ENCODE measurements around the gene GPR160. TPM values are rescaled to one million over a fixed set of nuclear protein-coding genes. Genes with fewer than 3 reads are reported as not detected.

GPR160 gene
- total and polyA plus RNA-seq, 10 donors = 17.1 to 52.2 (median 25.2) TPM

DNA sequence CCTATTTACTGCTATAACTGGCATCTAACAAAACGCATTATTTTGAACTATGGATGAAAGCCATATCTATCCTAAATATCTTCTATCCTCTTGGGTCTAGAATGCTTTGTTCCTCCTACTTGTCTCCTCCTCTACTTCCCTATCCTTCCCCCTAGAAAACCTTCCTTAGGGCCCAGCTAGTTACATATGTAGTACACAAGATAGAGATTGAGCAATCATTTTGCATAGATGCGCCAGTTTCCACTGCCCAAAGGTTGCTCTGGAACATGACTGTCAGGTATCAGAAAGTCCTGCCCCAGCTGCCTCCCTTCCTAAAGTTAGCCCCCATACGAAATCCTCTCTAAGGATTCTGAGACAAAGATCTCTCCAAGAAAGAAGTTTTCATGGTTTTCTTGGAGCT, 55.1 kb downstream of the GPR160 start:
- Histone ChIP-seq H3K4me3 (no peak overlapping the region), H3K4me1 (peaks cover 0 to 6% (median 0%) of the 10 kb centered on the region in 6 donors), H3K27ac (peak overlapping the region in 1 of 8 donors; percentile 2), H3K9me3 (no peaks in the 10 kb centered on the region), H3K27me3 (replicated peaks in 1 of 7) (no peaks in the 10 kb centered on the region), H3K36me3 (peaks cover 0 to 100% (median 42%) of the 10 kb centered on the region in 6 donors)
- 85 to 96% (median 92%) methylated on average over 3 of the region's 3 CpGs for WGBS, 5 donors
- intact Hi-C loops (cut with DNase I; ENCODE audit: low total_unique reads) = no loop called here
- TF ChIP-seq POLR2AphosphoS5 (IDR thresholded peaks at IDR 0.05) = peak in 1 of 3 donors; percentile 6
- no peak for TF ChIP-seq POLR2A (IDR thresholded peaks at IDR 0.05)
- TF ChIP-seq, protein P1, sequence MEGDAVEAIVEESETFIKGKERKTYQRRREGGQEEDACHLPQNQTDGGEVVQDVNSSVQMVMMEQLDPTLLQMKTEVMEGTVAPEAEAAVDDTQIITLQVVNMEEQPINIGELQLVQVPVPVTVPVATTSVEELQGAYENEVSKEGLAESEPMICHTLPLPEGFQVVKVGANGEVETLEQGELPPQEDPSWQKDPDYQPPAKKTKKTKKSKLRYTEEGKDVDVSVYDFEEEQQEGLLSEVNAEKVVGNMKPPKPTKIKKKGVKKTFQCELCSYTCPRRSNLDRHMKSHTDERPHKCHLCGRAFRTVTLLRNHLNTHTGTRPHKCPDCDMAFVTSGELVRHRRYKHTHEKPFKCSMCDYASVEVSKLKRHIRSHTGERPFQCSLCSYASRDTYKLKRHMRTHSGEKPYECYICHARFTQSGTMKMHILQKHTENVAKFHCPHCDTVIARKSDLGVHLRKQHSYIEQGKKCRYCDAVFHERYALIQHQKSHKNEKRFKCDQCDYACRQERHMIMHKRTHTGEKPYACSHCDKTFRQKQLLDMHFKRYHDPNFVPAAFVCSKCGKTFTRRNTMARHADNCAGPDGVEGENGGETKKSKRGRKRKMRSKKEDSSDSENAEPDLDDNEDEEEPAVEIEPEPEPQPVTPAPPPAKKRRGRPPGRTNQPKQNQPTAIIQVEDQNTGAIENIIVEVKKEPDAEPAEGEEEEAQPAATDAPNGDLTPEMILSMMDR (IDR thresholded peaks at IDR 0.05 in 8 of 11, conservative IDR thresholded peaks at IDR 0.05 in 3 of 11) = no peak
- DNase-seq = no peak

- no peak overlapping the region for H3K27ac ChIP-seq
- no peak for DNase-seq
- 76 to 83% (median 79%) methylated on average over 4 of the region's 4 CpGs for WGBS, 5 donors
- peaks cover 0 to under 1% (median 0%) of the 10 kb centered on the region in 6 donors for H3K4me1 ChIP-seq
- no peak overlapping the region for H3K4me3 ChIP-seq
- intact Hi-C loops (cut with DNase I; ENCODE audit: low total_unique reads) = no loop called here
- H3K9me3 ChIP-seq = no peaks in the 10 kb centered on the region
- no peak for TF ChIP-seq POLR2AphosphoS5 (IDR thresholded peaks at IDR 0.05)
- TF ChIP-seq, protein P1 (IDR thresholded peaks at IDR 0.05 in 8 of 11, conservative IDR thresholded peaks at IDR 0.05 in 3 of 11) = no peak
- no peak for TF ChIP-seq POLR2A (IDR thresholded peaks at IDR 0.05)
- no peaks in the 10 kb centered on the region for H3K27me3 ChIP-seq (replicated peaks in 1 of 7)
- H3K36me3 ChIP-seq = peaks cover 0 to 100% (median 56%) of the 10 kb centered on the region in 6 donors
Observed at GRCh38 chr3:170095771-170096170, 58.0 kb downstream of the GPR160 start.

DNA sequence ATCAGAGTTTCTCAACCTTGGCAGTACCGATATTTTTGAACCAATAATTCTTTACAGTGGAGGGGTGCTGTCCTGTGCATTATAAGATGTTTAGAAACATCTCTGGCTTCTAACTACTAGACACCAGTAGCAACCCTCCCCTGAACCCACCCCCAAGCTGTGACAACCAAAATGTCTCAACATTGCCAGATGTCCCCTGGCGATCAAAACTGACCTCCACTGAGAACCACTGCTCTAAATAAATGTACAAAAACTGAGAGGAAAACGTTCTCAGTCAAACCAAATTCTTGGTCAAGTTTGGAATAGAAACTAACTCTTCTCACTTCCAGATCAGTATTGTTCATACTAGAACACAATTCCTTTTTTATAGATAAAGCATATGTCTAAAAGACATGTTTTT, 58.5 kb downstream of the GPR160 start:
- H3K36me3 ChIP-seq = peaks cover 0 to 100% (median 60%) of the 10 kb centered on the region in 6 donors
- intact Hi-C loops (cut with DNase I; ENCODE audit: low total_unique reads) = no loop called here
- DNase-seq = no peak

GRCh38 chr3:170098753-170099152, 61.0 kb downstream of the GPR160 start:
- Histone ChIP-seq H3K4me3 (no peak overlapping the region), H3K27me3 (replicated peaks in 1 of 7) (no peaks in the 10 kb centered on the region), H3K4me1 (no peaks in the 10 kb centered on the region), H3K36me3 (peaks cover 0 to 100% (median 76%) of the 10 kb centered on the region in 6 donors), H3K27ac (no peak overlapping the region), H3K9me3 (no peaks in the 10 kb centered on the region)
- intact Hi-C loops (cut with DNase I; ENCODE audit: low total_unique reads) = no loop called here
- no peak for DNase-seq
- TF ChIP-seq POLR2A (IDR thresholded peaks at IDR 0.05) (no peak), POLR2AphosphoS5 (IDR thresholded peaks at IDR 0.05) (no peak)
- TF ChIP-seq, protein P1 (IDR thresholded peaks at IDR 0.05 in 8 of 11, conservative IDR thresholded peaks at IDR 0.05 in 3 of 11) = no peak
- 71 to 88% (median 78%) methylated on average over 1 of the region's 1 CpG for WGBS, 5 donors

More for the DNA sequence above, 58.5 kb downstream of the GPR160 start:
- Histone ChIP-seq H3K9me3 (no peaks in the 10 kb centered on the region), H3K27ac (no peak overlapping the region), H3K4me1 (no peaks in the 10 kb centered on the region), H3K4me3 (no peak overlapping the region), H3K27me3 (replicated peaks in 1 of 7) (no peaks in the 10 kb centered on the region)
- 86 to 93% (median 89%) methylated on average over 3 of the region's 3 CpGs for WGBS, 5 donors
- TF ChIP-seq, protein P1 (IDR thresholded peaks at IDR 0.05 in 8 of 11, conservative IDR thresholded peaks at IDR 0.05 in 3 of 11) = no peak
- TF ChIP-seq POLR2AphosphoS5 (IDR thresholded peaks at IDR 0.05) (no peak), POLR2A (IDR thresholded peaks at IDR 0.05) (no peak)

Measured in spleen (tissue), 11 donors.